DOHH2 (cell line): ENCODE results near the gene RAB17.

Experiments used
- H3F3A ChIP-seq: fragments of 200-600 bp; sonication (generic), shearing (Covaris generic); 2 replicates; pipeline ENCODE4 v1.6.0; 2016; ENCODE audit warnings: antibody characterized with exemption, mild to moderate bottlenecking; ENCODE audit not compliant: control insufficient read depth, insufficient read depth
- H3K27ac ChIP-seq: fragments of 200-600 bp; sonication (generic); 2 replicates; pipeline ENCODE4 v1.5.1; 2014; ENCODE audit warnings: low read depth, mild to moderate bottlenecking, low read length, moderate library complexity
- H3K27me3 ChIP-seq: fragments of 200-600 bp; sonication (generic); 2 replicates; pipeline ENCODE4 v1.6.1; 2014; ENCODE audit warnings: mild to moderate bottlenecking, low read length, mixed read lengths; ENCODE audit not compliant: control insufficient read depth
- H3K36me3 ChIP-seq: fragments of 200-600 bp; sonication (generic); 2 replicates; pipeline ENCODE4 v1.6.1; 2014; ENCODE audit warnings: mild to moderate bottlenecking, low read length, moderate library complexity, mixed read lengths; ENCODE audit not compliant: control insufficient read depth
- H3K4me1 ChIP-seq: fragments of 200-600 bp; sonication (generic); 2 replicates; pipeline ENCODE4 v1.6.1; 2014; ENCODE audit warnings: mild to moderate bottlenecking, low read length, mixed read lengths; ENCODE audit not compliant: control insufficient read depth
- H3K4me2 ChIP-seq: fragments of 200-600 bp; sonication (generic); 2 replicates; pipeline ENCODE4 v1.6.0; 2014; ENCODE audit warnings: mild to moderate bottlenecking, low read length, moderate library complexity
- H3K4me3 ChIP-seq: fragments of 200-600 bp; sonication (generic); 2 replicates; pipeline ENCODE4 v1.5.1; 2014; ENCODE audit warnings: mild to moderate bottlenecking, low read length, mixed read lengths
- H3K79me2 ChIP-seq: fragments of 200-600 bp; sonication (generic); 2 replicates; pipeline ENCODE4 v1.6.1; 2014; ENCODE audit warnings: mild to moderate bottlenecking, low read length, mixed read lengths; ENCODE audit not compliant: control insufficient read depth
- H3K9me2 ChIP-seq: fragments of 200-600 bp; sonication (generic); replicated peaks from 2 replicates; pipeline ENCODE4 v1.6.1; 2014; ENCODE audit warnings: mild to moderate bottlenecking, low read length, mixed read lengths; ENCODE audit not compliant: control insufficient read depth
- H3K9me3 ChIP-seq: fragments of 200-600 bp; sonication (generic); 2 replicates; pipeline ENCODE4 v1.6.1; 2014; ENCODE audit warnings: antibody characterized with exemption, low read length, mixed read lengths; ENCODE audit not compliant: control insufficient read depth, insufficient read depth
- H4K20me1 ChIP-seq: fragments of 200-600 bp; sonication (generic); 2 replicates; pipeline ENCODE4 v1.6.0; 2014; ENCODE audit warnings: low read depth, mild to moderate bottlenecking, antibody characterized with exemption, low read length, moderate library complexity; ENCODE audit not compliant: control insufficient read depth, insufficient read depth
- CTCF ChIP-seq: fragments of 200-600 bp; sonication (generic); IDR thresholded peaks from one replicate; pipeline ENCODE4 v1.5.1; 2014; ENCODE audit warnings: antibody characterized with exemption, mild to moderate bottlenecking, low read depth, low read length; ENCODE audit not compliant: poor library complexity, severe bottlenecking
- EZH2phosphoT487 ChIP-seq: fragments of 200-600 bp; sonication (generic); IDR thresholded peaks from 2 replicates; pipeline ENCODE4 v1.6.1; 2017; ENCODE audit warnings: borderline replicate concordance, mild to moderate bottlenecking, antibody characterized with exemption, low read length, moderate library complexity, mixed read lengths

Gene RAB17

GRCh38 chr2:237556773-237557632 lies 33.5 kb downstream of the RAB17 start:
- Histone ChIP-seq H3K4me1 (no peaks in the 10 kb centered on the region), H3K4me2 (no peak overlapping the region), H3K79me2 (no peaks in the 10 kb centered on the region), H3F3A (no peaks in the 10 kb centered on the region), H4K20me1 (no peaks in the 10 kb centered on the region), H3K27me3 (peaks cover 6% of the 10 kb centered on the region), H3K36me3 (no peaks in the 10 kb centered on the region), H3K9me3 (peaks cover 11% of the 10 kb centered on the region), H3K9me2 (no peaks in the 10 kb centered on the region), H3K27ac (no peak overlapping the region), H3K4me3 (no peak overlapping the region)
- TF ChIP-seq CTCF (no peak), EZH2phosphoT487 (no peak)

GRCh38 chr2:237555560-237555959 lies 35.0 kb downstream of the RAB17 start:
- Histone ChIP-seq H3K4me2 (no peak overlapping the region), H3K4me3 (no peak overlapping the region), H3K36me3 (no peaks in the 10 kb centered on the region), H3K4me1 (no peaks in the 10 kb centered on the region), H3K27me3 (peaks cover 10% of the 10 kb centered on the region), H3K9me3 (peaks cover 11% of the 10 kb centered on the region), H3K27ac (no peak overlapping the region), H3K9me2 (no peaks in the 10 kb centered on the region), H3K79me2 (no peaks in the 10 kb centered on the region), H3F3A (no peaks in the 10 kb centered on the region), H4K20me1 (no peaks in the 10 kb centered on the region)
- no peak for TF ChIP-seq CTCF
- TF ChIP-seq EZH2phosphoT487: no peak

GRCh38 chr2:237553948-237554347 lies 36.6 kb downstream of the RAB17 start:
- no peak for TF ChIP-seq EZH2phosphoT487
- TF ChIP-seq CTCF: no peak
- peaks cover 10% of the 10 kb centered on the region for H3K27me3 ChIP-seq
- H3F3A ChIP-seq: no peaks in the 10 kb centered on the region
- no peaks in the 10 kb centered on the region for H3K36me3 ChIP-seq
- no peaks in the 10 kb centered on the region for H3K79me2 ChIP-seq
- no peaks in the 10 kb centered on the region for H3K4me1 ChIP-seq
- H3K4me2 ChIP-seq: no peak overlapping the region
- no peak overlapping the region for H3K27ac ChIP-seq
- H3K9me2 ChIP-seq: no peaks in the 10 kb centered on the region
- H3K9me3 ChIP-seq: peaks cover 11% of the 10 kb centered on the region
- H3K4me3 ChIP-seq: no peak overlapping the region
- no peaks in the 10 kb centered on the region for H4K20me1 ChIP-seq
